HepG2 (cell line): Measurements from ENCODE around the gene ATP5F1E. TPM values are rescaled to one million over a fixed set of nuclear protein-coding genes. Genes with fewer than 3 reads are reported as not detected.

Experiments
- CSRNP2 ChIP-seq: sonication (generic); formaldehyde crosslinking; conservative IDR thresholded peaks from 2 replicates; pipeline ENCODE4 v1.8.0; 2022; ENCODE audit warnings: low read depth, missing genetic modification reagents
- DZIP1 ChIP-seq: sonication (generic); formaldehyde crosslinking; IDR thresholded peaks from 2 replicates; pipeline ENCODE4 v1.5.0; 2020; ENCODE audit warnings: mild to moderate bottlenecking, missing genetic modification reagents
- E2F1 ChIP-seq: sonication (generic); formaldehyde crosslinking; IDR thresholded peaks from 2 replicates; pipeline ENCODE4 v1.5.0; 2020; ENCODE audit warnings: missing genetic modification reagents
- NCOA1 ChIP-seq: sonication (generic); formaldehyde crosslinking; IDR thresholded peaks from 2 replicates; pipeline ENCODE4 v1.9.0; 2021; ENCODE audit warnings: missing genetic modification reagents
- NR2F1 ChIP-seq, 2 experiments: fragments of 450-650 bp in 1 of 2; formaldehyde crosslinking in 1 of 2; IDR thresholded peaks; 2 replicates each; pipeline versions ENCODE4 v1.5.0 to v1.6.1; 2016 to 2020; ENCODE audit warnings: mild to moderate bottlenecking in 1 of 2, missing compliant biosample characterization in 1 of 2, missing genetic modification reagents in 1 of 2, moderate library complexity in 1 of 2
- TFDP2 ChIP-seq: sonication (generic); formaldehyde crosslinking; IDR thresholded peaks from 2 replicates; pipeline ENCODE4 v1.4.0; 2020; ENCODE audit warnings: missing genetic modification reagents
- THRA ChIP-seq: sonication (generic); formaldehyde crosslinking; IDR thresholded peaks from 2 replicates; pipeline ENCODE4 v1.4.0; 2020; ENCODE audit warnings: missing genetic modification reagents, borderline replicate concordance
- ZNF260 ChIP-seq: sonication (generic); formaldehyde crosslinking; IDR thresholded peaks from 2 replicates; pipeline ENCODE4 v1.4.0; 2020; ENCODE audit warnings: missing genetic modification reagents, low read depth, mild to moderate bottlenecking, borderline replicate concordance
- ZNF274 ChIP-seq: sonication (generic); formaldehyde crosslinking; IDR thresholded peaks from 2 replicates; pipeline ENCODE4 v1.5.1; 2020; ENCODE audit warnings: mild to moderate bottlenecking, missing genetic modification reagents
- ZNF326 ChIP-seq: sonication (generic); formaldehyde crosslinking; IDR thresholded peaks from 2 replicates; pipeline ENCODE4 v1.4.0; 2020; ENCODE audit warnings: missing genetic modification reagents, borderline replicate concordance
- ZNF333 ChIP-seq: sonication (generic); formaldehyde crosslinking; IDR thresholded peaks from 2 replicates; pipeline ENCODE4 v1.4.0; 2020; ENCODE audit warnings: mild to moderate bottlenecking, missing genetic modification reagents, borderline replicate concordance
- ZNF460 ChIP-seq: sonication (generic); formaldehyde crosslinking; IDR thresholded peaks from 2 replicates; pipeline ENCODE4 v1.5.1; 2020; ENCODE audit warnings: missing genetic modification reagents, mild to moderate bottlenecking, borderline replicate concordance
- ZNF607 ChIP-seq: sonication (generic); formaldehyde crosslinking; IDR thresholded peaks from 2 replicates; pipeline ENCODE4 v1.5.1; 2020; ENCODE audit warnings: missing genetic modification reagents, mild to moderate bottlenecking, borderline replicate concordance
- ZNF687 ChIP-seq: sonication (generic); formaldehyde crosslinking; IDR thresholded peaks from 2 replicates; pipeline ENCODE4 v1.5.1; 2020; ENCODE audit warnings: mild to moderate bottlenecking, missing genetic modification reagents, moderate library complexity
- polyA plus RNA-seq, 8 experiments: library from polyadenylated mRNA; depleted of rRNA in 3 of 8; stranded (reverse) in 7 of 8; unstranded in 1 of 8; fragments of >200 nt; fragmentation: Illumina TruSeq in 4 of 8; extraction: Trizol in 4 of 8; gene quantifications; 2 replicates each; pipeline versions ENCODE4 v1.2.1 to v1.2.3, GENCODE V29; 2011 to 2016; ENCODE audit warnings: low read depth in 4 of 8, missing spikeins in 1 of 8, mixed read lengths in 1 of 8; ENCODE audit not compliant: insufficient read depth in 1 of 8
- total RNA-seq, 5 experiments: library from RNA; depleted of rRNA; stranded (reverse); fragments of >200 nt; fragmentation: Illumina TruSeq; extraction: Trizol; gene quantifications; 2 replicates each; pipeline ENCODE4 v1.2.3, GENCODE V29; 2016; ENCODE audit warnings: low read depth in 1 of 5

ATP5F1E gene
- total and polyA plus RNA-seq, 2 of the 13 experiments (the other 11 are each of a cell fraction or from before 2014, with no cell fraction given), result 121 to 134 TPM

- TF ChIP-seq ZNF333, result peak; percentile 99
- TF ChIP-seq ZNF607 (CRISPR knock-in tag), result peak; percentile 97
- peak; percentile 96 for TF ChIP-seq ZNF274
- 0 out of 2 replicates have a peak, but pooled peaks have one; percentile 56 for TF ChIP-seq NCOA1 (CRISPR knock-in tag)
- 0 out of 2 replicates have a peak, but pooled peaks have one; percentile 17 for TF ChIP-seq E2F1 (CRISPR knock-in tag)
- TF ChIP-seq THRA (CRISPR knock-in tag), result peak; percentile 34; the same call in 1 of the 2 replicates
- TF ChIP-seq DZIP1 (CRISPR knock-in tag), result no peak
- no peak for TF ChIP-seq ZNF260
- TF ChIP-seq ZNF687 (CRISPR knock-in tag), result peak; percentile 100
- TF ChIP-seq NR2F1 (CRISPR knock-in tag; IDR thresholded peaks at IDR 0.05), result peak; percentile 47 to 50; a peak in 2 of 4 replicates
- TF ChIP-seq ZNF460 (CRISPR knock-in tag), result peak; percentile 11; the same call in 1 of the 2 replicates
- TF ChIP-seq TFDP2 (CRISPR knock-in tag), result peak; percentile 96
- no peak; the same call in 1 of the 2 replicates for TF ChIP-seq CSRNP2 (CRISPR knock-in tag)
- peak; percentile 90 for TF ChIP-seq ZNF326
Observed at GRCh38 chr20:59032023-59032712, at the start of gene ATP5F1E (continued).
